Neutrophil (primary cell): ENCODE measurements around the gene CLCN1.

Experiments used
- H3K27ac ChIP-seq: fragments of 200-600 bp; sonication (generic); 2 replicates; pipeline ENCODE4 v1.5.1; 2016; ENCODE audit warnings: mild to moderate bottlenecking, moderate library complexity
- H3K27me3 ChIP-seq: fragments of 200-600 bp; sonication (generic); 2 replicates; pipeline ENCODE4 v1.6.0; 2016; ENCODE audit warnings: mild to moderate bottlenecking
- H3K36me3 ChIP-seq: fragments of 200-600 bp; sonication (generic); 2 replicates; pipeline ENCODE4 v1.5.1; 2017
- H3K4me1 ChIP-seq, 2 experiments: fragments of 200-600 bp in 1 of 2; sonication (generic) in 1 of 2; 1 replicate in 1 of 2; 2 replicates in 1 of 2; pipeline versions ENCODE4 v1.5.1 to v1.6.1; 2013 to 2016; ENCODE audit warnings: low read depth in 1 of 2, low read length in 1 of 2, mild to moderate bottlenecking in 1 of 2, moderate library complexity in 1 of 2; ENCODE audit not compliant: control insufficient read depth in 1 of 2, insufficient read depth in 1 of 2
- H3K4me3 ChIP-seq, 2 experiments: fragments of 200-600 bp in 1 of 2; sonication (generic) in 1 of 2; 1 replicate in 1 of 2; 2 replicates in 1 of 2; pipeline ENCODE4 v1.5.1; 2013 to 2016; ENCODE audit warnings: low read depth in 1 of 2, low read length in 1 of 2, mild to moderate bottlenecking in 1 of 2, moderate library complexity in 1 of 2
- H3K9me3 ChIP-seq: fragments of 200-600 bp; sonication (generic); 2 replicates; pipeline ENCODE4 v1.5.1; 2016
- TF ChIP-seq, protein P1 (sequence below): fragments of 200-600 bp; sonication (generic); IDR thresholded peaks from 2 replicates; pipeline ENCODE4 v1.5.1; 2016; ENCODE audit warnings: antibody characterized with exemption

The CLCN1 gene

DNA sequence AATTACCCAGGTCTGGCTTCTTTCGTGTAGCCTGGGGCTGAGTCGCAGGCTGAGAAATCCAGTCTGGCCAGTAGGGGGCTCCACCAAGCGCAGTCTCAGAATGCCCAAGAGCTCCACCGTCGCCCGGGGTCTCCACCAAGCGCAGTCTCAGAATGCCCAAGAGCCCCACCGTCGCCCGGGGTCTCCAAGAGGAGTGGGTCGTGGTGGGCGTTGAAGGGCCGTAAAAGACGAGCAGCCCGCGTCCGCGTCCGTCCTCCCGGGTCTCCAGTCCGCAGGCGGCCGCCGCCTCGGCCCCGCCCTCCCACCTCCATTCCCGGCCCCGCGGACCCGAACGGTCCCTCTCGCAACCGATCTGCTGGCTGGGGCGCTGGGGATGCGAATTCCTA lies 64.3 kb downstream of the CLCN1 start:
- TF ChIP-seq, protein P1, sequence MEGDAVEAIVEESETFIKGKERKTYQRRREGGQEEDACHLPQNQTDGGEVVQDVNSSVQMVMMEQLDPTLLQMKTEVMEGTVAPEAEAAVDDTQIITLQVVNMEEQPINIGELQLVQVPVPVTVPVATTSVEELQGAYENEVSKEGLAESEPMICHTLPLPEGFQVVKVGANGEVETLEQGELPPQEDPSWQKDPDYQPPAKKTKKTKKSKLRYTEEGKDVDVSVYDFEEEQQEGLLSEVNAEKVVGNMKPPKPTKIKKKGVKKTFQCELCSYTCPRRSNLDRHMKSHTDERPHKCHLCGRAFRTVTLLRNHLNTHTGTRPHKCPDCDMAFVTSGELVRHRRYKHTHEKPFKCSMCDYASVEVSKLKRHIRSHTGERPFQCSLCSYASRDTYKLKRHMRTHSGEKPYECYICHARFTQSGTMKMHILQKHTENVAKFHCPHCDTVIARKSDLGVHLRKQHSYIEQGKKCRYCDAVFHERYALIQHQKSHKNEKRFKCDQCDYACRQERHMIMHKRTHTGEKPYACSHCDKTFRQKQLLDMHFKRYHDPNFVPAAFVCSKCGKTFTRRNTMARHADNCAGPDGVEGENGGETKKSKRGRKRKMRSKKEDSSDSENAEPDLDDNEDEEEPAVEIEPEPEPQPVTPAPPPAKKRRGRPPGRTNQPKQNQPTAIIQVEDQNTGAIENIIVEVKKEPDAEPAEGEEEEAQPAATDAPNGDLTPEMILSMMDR: peak; percentile 86
- no peaks in the 10 kb centered on the region for H3K27me3 ChIP-seq
- H3K27ac ChIP-seq: peak overlapping the region; percentile 97
- peak overlapping the region; percentile 88 to 97 for H3K4me3 ChIP-seq
- peaks cover 33% of the 10 kb centered on the region for H3K36me3 ChIP-seq
- no peaks in the 10 kb centered on the region for H3K9me3 ChIP-seq
- H3K4me1 ChIP-seq: peaks cover 73 to 78% of the 10 kb centered on the region in 2 experiments

DNA sequence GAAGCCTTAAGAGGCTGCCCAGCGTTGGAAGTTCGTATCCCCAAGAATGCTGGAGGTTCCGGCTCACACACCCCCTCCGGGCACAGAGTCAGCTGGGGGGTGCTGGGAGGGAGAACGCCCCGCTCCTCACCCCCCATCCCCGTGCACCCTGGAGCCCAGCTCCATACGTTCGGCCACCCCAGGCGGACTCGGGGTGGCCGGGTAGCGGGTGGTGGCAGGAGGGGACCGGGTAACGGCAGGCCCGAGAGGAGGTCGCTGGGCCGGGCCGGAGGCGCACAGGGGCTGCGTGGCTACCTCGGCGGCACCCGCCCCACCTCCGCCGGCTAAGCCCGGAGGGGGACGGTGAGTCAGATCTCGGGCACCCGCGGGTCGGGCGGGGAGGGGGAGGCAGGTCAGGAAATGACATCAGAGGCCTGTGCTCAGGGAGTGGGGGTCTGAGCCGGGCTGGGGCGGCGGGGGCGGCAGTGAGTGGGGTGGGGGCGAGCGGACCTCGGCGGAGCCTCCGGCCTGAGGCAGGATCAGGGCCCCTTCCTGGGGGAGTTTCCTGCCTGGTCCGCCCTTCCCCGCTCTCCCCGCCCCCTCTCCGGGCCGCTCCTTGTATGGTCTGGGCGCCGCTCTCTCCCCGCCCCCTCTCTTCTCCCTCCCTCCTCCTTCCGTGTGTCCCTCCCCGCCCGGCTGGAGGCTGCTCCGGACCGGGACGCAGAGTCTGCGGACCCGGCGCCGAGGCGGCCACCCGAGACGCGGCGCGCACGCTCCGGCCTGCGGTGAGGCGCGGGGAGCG lies 64.9 kb downstream of the CLCN1 start, which contains the start of gene ZYX:
Gene ZYX (plus strand): TSS at position 700 of the 781 bp plus-strand sequence. CDS start 227 bp downstream, outside the sequence.
- peaks cover 73 to 78% of the 10 kb centered on the region in 2 experiments for H3K4me1 ChIP-seq

GRCh38 chr7:143381427-143382125 lies 65.7 kb downstream of the CLCN1 start:
- Histone ChIP-seq H3K4me3 (peak overlapping the region; percentile 88 to 97), H3K36me3 (peaks cover 47% of the 10 kb centered on the region), H3K27me3 (no peaks in the 10 kb centered on the region), H3K9me3 (no peaks in the 10 kb centered on the region), H3K27ac (peak overlapping the region; percentile 97), H3K4me1 (peaks cover 73 to 78% of the 10 kb centered on the region in 2 experiments)
- TF ChIP-seq, protein P1: no peak

More for the DNA sequence above, 64.9 kb downstream of the CLCN1 start, which contains the start of gene ZYX:
- Histone ChIP-seq H3K27ac (peak within 1 kb of the TSS; percentile 97), H3K36me3 (peaks cover 39% of the 10 kb centered on the region), H3K4me3 (peak within 1 kb of the TSS; percentile 88 to 97), H3K27me3 (no peaks in the 10 kb centered on the region), H3K9me3 (no peaks in the 10 kb centered on the region)
- TF ChIP-seq, protein P1: no peak

DNA sequence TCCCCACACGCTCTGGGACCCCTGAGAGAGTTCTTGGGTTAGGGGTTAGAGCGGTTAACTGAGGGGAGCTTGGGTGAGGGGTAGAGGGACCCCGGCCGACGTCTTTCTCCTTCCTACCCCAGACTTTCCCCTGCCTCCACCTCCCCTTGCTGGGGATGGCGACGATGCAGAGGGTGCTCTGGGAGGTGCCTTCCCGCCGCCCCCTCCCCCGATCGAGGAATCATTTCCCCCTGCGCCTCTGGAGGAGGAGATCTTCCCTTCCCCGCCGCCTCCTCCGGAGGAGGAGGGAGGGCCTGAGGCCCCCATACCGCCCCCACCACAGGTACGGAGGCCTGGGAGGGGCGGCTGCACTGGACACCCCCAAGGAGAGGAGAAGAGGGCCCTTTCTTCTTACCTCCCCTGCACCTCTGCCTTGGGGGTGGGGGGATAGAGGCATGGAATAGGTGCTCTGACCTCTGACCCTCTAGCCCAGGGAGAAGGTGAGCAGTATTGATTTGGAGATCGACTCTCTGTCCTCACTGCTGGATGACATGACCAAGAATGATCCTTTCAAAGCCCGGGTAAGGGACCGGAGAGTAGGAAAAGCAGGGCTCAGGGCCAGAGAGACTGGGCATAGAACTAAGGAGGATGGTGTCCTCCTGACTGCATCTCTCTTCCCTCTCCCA lies 66.3 kb downstream of the CLCN1 start:
- Histone ChIP-seq H3K9me3 (no peaks in the 10 kb centered on the region), H3K36me3 (peaks cover 53% of the 10 kb centered on the region), H3K4me1 (peaks cover 73 to 78% of the 10 kb centered on the region in 2 experiments), H3K27ac (peak overlapping the region; percentile 97), H3K27me3 (no peaks in the 10 kb centered on the region), H3K4me3 (peak overlapping the region; percentile 88 to 97)
- TF ChIP-seq, protein P1: no peak
